HG03045 (cell line): ENCODE data around the gene CST9.
"Not testable (repeated sequence)": the region's sequence is repeated elsewhere in the genome, so short reads cannot be mapped to it uniquely, and the experiment has no call there.

Source experiments
- ATAC-seq: cut with Tn5 transposase; IDR thresholded peaks from one replicate; pipeline ENCODE4 v1.9.1; 2021; ENCODE audit warnings: mild to moderate bottlenecking, moderate library complexity; ENCODE audit not compliant: unreplicated experiment

Gene CST9

GRCh38 chr20:23637282-23638221, 31.8 kb upstream of the CST9 start, which contains the start of gene CST3:
CST3 (minus strand) TSS chr20:23637955; CDS start chr20:23637862, 93 bp downstream.
- peak; percentile 47 for ATAC-seq

GRCh38 chr20:23636908-23637281, 31.2 kb upstream of the CST9 start:
- ATAC-seq = no peak

DNA sequence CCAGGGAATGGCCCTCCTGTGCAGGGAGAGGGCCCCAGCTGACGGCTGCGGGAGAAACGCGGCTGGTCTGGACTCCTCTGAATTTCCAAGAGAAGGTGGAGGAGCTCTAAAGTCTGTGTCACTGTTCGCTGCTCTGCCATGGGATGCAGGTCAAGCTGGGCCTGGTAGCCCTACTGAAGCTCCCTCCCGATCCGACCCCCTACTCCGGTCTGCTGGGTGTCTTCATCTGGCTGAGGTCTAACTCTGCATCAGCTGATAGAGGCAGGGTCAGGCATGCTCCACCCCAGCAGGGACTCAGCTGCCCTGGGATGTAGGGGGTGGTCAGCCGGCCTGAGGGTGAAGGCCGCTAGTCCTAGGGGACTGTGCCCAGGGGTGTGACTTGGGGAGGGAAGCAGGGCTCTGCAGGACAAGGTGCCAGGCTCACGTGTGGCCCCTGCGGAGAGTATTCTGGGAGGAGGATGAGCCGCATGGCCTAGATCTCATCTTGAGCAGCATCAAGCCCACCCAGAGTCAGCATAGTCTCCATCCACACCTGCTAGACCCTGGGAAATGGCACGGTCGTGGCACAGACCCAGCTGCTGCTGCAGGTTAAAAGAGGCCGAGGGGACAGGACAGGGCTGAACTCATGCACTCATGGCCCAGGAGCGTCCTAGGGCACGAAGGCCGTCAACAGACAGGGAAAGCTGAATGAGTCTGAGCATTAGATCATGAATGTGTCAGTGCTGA, 30.6 kb upstream of the CST9 start:
- no peak for ATAC-seq

DNA sequence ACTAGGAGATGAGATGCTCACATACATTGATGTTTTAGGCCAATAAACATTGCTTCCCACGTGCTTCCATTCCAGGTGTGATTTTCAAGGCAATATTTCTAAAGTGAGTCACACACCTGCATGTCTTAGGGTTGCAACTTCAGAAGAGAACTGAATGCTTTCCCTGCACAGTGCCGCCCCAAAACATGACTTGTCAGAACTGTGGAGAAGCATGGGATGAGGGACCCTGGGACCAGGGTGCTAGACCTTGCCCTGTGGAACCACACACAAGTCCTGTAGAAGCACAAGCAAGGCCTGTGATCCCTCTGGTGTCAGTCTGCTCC, 30.0 kb upstream of the CST9 start:
- not testable (repeated sequence) for ATAC-seq

- no peak for ATAC-seq
Observed at GRCh38 chr20:23634985-23635767, 29.5 kb upstream of the CST9 start.

GRCh38 chr20:23634044-23634801, 28.5 kb upstream of the CST9 start:
- no peak for ATAC-seq

DNA sequence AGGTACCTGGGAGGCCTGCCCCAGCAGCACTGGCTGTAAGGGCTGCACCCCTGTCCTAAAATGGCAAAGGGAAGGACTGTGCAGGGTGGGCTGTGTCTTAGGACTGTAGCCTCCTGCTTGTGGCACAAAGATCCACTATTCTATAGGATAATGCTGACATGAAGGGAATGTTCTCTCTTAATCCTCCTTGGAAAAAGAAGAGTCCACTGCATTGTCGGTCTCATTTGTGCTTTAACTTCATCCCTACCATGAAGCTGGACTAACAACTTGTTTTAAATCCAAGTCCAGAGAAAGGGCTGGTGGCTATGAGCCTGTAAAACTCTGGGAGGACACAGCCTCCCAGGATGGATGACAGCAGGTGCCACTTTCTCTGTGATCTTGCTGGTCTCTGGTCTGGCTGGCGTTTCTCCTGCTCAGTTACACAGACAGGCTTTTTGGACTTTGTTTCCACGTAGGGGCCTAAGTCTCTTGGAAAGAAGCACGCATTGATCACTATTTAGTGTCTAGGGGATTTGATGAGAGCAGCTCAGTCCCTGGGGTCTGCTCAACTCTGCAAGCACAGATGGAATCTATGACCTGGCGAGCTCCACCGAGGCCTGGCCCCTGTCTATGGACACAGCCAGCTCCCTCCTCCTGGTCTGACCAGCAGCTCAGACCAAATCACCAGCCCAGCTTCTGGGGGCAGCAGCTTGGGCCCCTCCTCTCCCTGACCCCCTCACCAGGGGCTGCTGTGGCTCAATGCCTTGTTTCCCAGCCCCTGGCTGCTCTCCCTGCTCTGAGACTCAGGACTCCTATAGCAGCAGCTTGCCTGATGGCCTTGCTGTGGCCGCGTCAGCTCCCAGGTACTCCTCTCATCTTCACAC, 27.2 kb upstream of the CST9 start:
- ATAC-seq = no peak

DNA sequence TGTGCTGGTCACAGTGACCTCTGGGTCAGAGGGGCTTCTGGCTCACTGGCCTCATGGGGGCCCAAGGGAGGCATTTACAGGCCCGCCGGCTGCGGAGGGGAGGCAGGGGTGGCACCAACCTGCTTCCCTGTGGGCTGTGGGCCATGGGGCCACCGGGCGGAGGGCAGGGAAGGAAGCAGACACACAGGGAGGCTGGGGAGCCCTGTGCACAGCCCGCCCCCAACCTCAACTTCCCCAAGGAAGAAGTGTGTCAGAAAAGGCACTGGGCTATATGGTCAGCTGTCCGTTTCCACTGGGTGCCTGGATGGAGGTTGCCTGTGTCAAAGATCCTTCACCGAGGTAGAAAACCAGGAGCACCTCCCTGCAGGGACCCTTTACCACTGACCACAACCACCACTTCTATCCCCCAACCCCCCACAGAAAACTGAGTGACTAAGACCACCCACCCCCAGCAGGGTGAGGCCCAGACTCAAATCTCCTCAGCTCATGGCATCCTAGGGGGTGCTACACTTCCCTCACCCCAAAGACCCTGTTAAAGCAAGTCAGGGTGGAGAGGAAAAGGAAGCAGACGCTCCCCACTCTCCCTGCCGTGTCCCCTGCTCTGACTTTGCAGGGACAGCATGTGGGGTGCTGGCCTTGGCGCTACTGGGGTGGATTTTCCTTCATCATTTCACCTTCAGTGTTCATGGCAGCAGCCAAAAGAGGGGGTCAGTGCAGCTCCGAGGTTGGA, 26.4 kb upstream of the CST9 start:
- no peak for ATAC-seq

DNA sequence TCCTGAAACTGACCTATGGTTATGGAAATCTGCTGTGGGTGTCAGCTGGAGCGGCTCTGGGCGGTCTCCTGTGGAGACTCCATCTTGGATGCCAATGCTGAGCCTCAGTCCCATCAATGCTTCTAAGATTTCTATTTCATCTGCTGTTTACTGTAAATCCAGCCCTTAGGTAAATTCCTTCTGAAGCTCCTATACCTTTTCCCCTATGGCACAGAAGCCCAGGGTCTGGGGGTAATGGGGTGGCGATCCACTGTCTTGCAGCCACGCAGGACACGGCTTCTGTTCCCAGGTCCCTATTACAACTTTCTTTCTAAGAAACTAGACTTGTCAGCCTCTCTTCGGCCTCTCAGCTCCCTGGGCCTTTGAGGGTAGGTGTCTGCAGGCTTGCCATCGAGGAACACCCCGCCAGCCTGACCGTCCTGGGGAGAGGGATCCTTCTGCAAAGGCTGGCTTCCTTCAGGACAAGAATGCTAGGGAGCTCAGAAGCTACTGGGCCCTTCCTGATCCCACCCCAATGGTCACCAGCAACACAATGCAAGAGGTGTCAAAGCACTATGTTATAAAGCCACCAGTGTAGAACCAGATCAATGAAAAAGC, 25.6 kb upstream of the CST9 start:
- ATAC-seq = no peak

GRCh38 chr20:23630392-23630849, 24.7 kb upstream of the CST9 start:
- ATAC-seq = no peak

GRCh38 chr20:23629542-23630391, 24.1 kb upstream of the CST9 start:
- no peak for ATAC-seq

- ATAC-seq = no peak
Observed at GRCh38 chr20:23629017-23629541, 23.4 kb upstream of the CST9 start.

DNA sequence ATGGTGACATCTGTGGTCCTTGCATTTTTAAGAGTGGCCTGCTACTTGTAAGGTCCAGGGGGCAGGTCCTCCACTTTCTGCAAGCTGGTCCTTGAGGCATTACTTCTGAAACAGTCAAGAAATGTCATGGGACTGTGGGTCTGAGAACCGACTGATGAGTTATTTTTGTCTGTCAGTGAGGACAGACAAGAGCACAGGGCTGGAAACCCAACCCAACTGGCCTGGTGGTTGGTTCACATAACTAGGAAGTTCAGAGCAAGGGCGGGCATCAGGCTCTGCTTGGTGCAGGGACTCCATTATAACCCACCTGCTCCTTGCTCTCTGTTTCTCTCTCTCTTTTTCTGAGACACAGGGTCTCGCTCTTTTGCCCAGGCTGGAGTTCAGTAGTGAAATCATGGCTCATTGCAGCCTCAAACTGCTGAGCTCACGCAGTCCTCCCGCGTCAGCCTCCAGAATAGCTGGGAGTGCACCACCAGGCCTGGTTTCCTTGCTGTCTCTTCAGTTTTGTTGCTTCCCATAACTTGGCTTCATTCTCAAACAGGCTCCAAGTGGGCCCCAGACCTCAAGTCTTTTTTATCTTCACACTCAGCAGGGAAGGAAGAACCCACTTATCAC, 22.8 kb upstream of the CST9 start:
- no peak for ATAC-seq

GRCh38 chr20:23627501-23627900, 21.8 kb upstream of the CST9 start:
- ATAC-seq = no peak

GRCh38 chr20:23626040-23626620, 20.4 kb upstream of the CST9 start:
- no peak for ATAC-seq

DNA sequence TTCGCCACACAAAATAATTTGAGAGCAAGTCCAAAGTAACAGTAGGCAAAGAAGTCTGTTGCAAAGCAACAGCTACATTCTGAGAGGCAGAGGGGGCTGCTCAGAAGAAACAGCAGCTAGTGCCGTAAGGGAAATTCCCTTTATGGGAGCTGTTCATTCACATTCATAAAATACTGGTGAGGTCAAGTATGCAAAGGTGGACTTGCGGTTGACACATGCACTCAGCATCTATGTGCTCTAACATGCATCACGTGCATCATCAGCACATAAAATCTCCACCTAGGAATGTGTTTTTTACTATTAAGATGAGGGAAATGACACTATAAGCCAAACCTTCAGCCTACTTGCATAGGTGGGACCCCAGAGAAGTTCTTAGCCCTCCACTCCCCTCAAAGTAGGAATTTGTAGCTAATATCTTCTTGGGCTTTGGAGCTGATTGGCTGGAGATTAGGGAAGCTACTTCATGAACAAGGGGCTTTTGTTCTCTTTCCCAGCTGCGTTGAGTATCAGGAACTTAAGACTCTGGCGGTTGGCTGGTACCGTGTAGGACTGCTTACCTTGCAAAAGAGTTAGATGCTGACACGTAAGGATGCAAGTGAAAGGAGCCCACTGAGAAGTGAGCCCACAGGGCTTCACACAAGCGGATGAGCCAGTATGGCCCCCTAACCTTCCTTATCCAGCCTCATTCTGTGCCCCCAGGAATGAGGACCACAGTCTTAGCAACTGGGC, 19.7 kb upstream of the CST9 start:
- ATAC-seq = no peak
